Measurements from ENCODE around the gene NBPF19. TPM values are rescaled to one million over a fixed set of nuclear protein-coding genes. Genes with fewer than 3 reads are reported as not detected.
"Not testable (repeated sequence)": the region's sequence is repeated elsewhere in the genome, so short reads cannot be mapped to it uniquely, and the experiment has no call there.

Gene NBPF19, protein sequence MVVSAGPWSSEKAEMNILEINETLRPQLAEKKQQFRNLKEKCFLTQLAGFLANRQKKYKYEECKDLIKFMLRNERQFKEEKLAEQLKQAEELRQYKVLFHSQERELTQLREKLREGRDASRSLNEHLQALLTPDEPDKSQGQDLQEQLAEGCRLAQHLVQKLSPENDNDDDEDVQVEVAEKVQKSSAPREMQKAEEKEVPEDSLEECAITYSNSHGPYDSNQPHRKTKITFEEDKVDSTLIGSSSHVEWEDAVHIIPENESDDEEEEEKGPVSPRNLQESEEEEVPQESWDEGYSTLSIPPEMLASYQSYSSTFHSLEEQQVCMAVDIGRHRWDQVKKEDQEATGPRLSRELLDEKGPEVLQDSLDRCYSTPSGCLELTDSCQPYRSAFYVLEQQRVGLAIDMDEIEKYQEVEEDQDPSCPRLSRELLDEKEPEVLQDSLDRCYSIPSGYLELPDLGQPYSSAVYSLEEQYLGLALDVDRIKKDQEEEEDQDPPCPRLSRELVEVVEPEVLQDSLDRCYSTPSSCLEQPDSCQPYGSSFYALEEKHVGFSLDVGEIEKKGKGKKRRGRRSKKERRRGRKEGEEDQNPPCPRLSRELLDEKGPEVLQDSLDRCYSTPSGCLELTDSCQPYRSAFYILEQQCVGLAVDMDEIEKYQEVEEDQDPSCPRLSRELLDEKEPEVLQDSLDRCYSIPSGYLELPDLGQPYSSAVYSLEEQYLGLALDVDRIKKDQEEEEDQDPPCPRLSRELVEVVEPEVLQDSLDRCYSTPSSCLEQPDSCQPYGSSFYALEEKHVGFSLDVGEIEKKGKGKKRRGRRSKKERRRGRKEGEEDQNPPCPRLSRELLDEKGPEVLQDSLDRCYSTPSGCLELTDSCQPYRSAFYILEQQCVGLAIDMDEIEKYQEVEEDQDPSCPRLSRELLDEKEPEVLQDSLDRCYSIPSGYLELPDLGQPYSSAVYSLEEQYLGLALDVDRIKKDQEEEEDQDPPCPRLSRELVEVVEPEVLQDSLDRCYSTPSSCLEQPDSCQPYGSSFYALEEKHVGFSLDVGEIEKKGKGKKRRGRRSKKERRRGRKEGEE (N-terminal part only)
- 1 to 10 TPM; 1.3 to 8.3 (median 2.8) TPM for polyA plus RNA-seq
- long read RNA-seq, donor 1, result 0 reads
- long read RNA-seq, donor 2, result 0 reads
- long read RNA-seq, donor 3, result 0 reads
- long read RNA-seq, donor 4, result 0 reads
- long read RNA-seq, donor 5, result 0 reads
- long read RNA-seq, donor 6, result 0 reads
- long read RNA-seq, donor 7, result 0 reads
- long read RNA-seq, donor 8, result 0 reads
- long read RNA-seq, donor 9, result 0 reads
- long read RNA-seq, donor 10, result 0 reads

DNA sequence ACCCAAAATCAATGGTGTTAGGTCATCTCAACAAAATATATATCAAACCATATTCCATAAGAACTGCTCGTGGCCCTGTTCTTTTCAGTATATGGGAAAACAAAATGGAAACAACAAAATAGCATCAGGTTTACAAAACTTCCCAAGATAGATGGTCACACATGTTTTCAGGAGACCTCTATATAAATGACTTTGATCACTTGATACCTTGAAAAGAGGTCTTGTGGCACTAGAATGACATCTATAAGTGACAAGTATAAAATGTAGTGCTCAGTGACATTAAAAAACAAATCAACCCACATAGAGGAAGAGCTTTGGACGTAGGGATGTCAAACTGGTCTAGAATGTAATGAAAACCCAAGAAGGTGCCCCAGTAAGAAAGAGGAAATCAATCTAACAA is at the start of gene NBPF19:
NBPF19 (plus strand) TSS at position 301 of the 400 bp plus-strand sequence. CDS start 888 bp downstream, outside the sequence.
- H3K27me3 ChIP-seq (ENCODE audit: control insufficient read depth in 3 of 3, insufficient read depth in 3 of 3, low read length in 3 of 3); H3K4me3 ChIP-seq (ENCODE audit: low read depth in 1 of 3, low read length in 3 of 3); H3K27ac ChIP-seq (ENCODE audit: low read depth in 1 of 3, low read length in 2 of 3); DNase-seq; H3K4me1 ChIP-seq (ENCODE audit: control insufficient read depth in 3 of 3, insufficient read depth in 2 of 3, low read depth in 1 of 3, low read length in 2 of 3); H3K9me3 ChIP-seq (ENCODE audit: control insufficient read depth in 2 of 2, insufficient read depth in 1 of 2, low read depth in 1 of 2, low read length in 1 of 2); FAIRE-seq; H3K36me3 ChIP-seq (ENCODE audit: control insufficient read depth in 3 of 3, insufficient read depth in 2 of 3, low read depth in 1 of 3, low read length in 3 of 3): not testable (repeated sequence)
- 86 to 100% (median 100%) methylated on average over 1 of the region's 2 CpGs for WGBS, 3 donors

DNA sequence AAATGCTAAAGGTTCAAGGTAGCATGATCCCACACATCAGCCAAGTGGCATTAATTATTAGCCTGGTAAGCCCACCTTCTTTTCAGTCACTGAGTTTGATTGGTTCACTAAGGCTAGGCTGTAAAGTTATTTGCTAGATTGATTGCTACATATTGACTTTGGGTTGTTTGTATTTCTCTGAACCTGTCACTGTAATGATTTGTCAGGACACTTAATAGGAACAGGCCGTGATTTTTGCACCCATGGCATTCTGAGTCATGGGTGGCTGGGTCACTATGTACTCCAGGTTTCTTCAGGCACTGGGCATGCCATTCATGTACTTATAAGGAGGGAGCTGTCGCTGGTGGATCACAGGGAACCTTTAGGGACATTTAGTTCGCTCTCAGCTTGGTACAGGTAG is 46.5 kb upstream of the NBPF19 start:
- peak; percentile 3 to 54 for DNase-seq
- FAIRE-seq, result not testable (repeated sequence)

DNA sequence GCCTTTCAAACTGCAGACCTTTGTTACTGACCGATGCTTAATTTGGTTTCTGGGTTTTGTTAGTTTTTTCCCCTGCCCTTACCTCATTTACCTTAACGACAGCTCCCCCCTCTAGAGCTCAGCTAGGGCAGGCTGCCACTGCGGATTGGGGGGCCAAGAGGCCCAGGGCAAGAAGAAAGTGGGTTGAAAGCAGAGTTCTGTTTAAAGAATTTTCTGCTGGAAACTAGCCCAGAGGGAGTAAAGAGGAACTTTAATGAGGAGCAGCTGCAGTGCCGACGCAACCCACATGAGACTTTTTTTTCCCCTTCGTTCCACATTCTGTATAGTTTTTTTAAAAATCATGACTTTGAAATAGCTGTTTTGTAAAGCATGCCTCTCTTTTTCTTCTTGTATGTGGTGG is 29.4 kb upstream of the NBPF19 start:
- H3K27me3 ChIP-seq (ENCODE audit: control insufficient read depth in 3 of 3, insufficient read depth in 3 of 3, low read length in 3 of 3); H3K4me3 ChIP-seq (ENCODE audit: low read depth in 1 of 3, low read length in 3 of 3); H3K36me3 ChIP-seq (ENCODE audit: control insufficient read depth in 3 of 3, insufficient read depth in 2 of 3, low read depth in 1 of 3, low read length in 3 of 3); H3K9me3 ChIP-seq (ENCODE audit: control insufficient read depth in 2 of 2, insufficient read depth in 1 of 2, low read depth in 1 of 2, low read length in 1 of 2); FAIRE-seq; H3K4me1 ChIP-seq (ENCODE audit: control insufficient read depth in 3 of 3, insufficient read depth in 2 of 3, low read depth in 1 of 3, low read length in 2 of 3); H3K27ac ChIP-seq (ENCODE audit: low read depth in 1 of 3, low read length in 2 of 3): not testable (repeated sequence)
- DNase-seq, result peak in 1 of 2 donors; percentile 8
- 12 to 25% (median 24%) methylated on average over 1 to 4 of the region's 6 CpGs for WGBS, 3 donors

More for the DNA sequence above, 46.5 kb upstream of the NBPF19 start:
- WGBS, 3 donors, result 43 to 76% methylated on average over 1 to 2 of the region's 3 CpGs; no CpG with 5 or more reads in 1 of the 3 donors
- H3K4me3 ChIP-seq (ENCODE audit: low read depth in 1 of 3, low read length in 3 of 3); H3K36me3 ChIP-seq (ENCODE audit: control insufficient read depth in 3 of 3, insufficient read depth in 2 of 3, low read depth in 1 of 3, low read length in 3 of 3); H3K27me3 ChIP-seq (ENCODE audit: control insufficient read depth in 3 of 3, insufficient read depth in 3 of 3, low read length in 3 of 3); H3K4me1 ChIP-seq (ENCODE audit: control insufficient read depth in 3 of 3, insufficient read depth in 2 of 3, low read depth in 1 of 3, low read length in 2 of 3); H3K9me3 ChIP-seq (ENCODE audit: control insufficient read depth in 2 of 2, insufficient read depth in 1 of 2, low read depth in 1 of 2, low read length in 1 of 2): not testable (repeated sequence)
- H3K27ac ChIP-seq (ENCODE audit: low read depth in 1 of 3, low read length in 2 of 3), result peak overlapping the region in 2 of 3 donors; percentile 33 to 54

DNA sequence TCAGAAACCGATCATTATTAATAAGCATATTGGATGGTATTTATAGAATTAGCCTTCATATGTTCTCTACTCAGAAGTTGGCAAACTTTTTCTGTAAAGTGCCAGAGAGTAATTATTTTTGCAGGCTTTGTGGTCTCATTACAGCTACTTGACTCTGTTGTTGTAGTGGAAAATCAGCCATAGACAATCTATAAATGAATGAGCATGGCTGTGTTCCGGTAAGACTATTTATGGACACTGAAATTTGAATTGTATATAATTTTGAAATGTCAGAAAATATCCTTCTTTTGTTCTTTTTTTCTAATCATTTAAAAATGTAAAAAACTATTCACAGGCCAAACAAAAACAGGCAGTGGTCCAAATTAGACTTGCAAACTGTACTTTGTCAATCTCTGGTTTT is 22.6 kb upstream of the NBPF19 start:
- FAIRE-seq; H3K36me3 ChIP-seq (ENCODE audit: control insufficient read depth in 3 of 3, insufficient read depth in 2 of 3, low read depth in 1 of 3, low read length in 3 of 3): not testable (repeated sequence)
- 88 to 100% (median 92%) methylated on average over 1 of the region's 2 CpGs for WGBS, 3 donors

DNA sequence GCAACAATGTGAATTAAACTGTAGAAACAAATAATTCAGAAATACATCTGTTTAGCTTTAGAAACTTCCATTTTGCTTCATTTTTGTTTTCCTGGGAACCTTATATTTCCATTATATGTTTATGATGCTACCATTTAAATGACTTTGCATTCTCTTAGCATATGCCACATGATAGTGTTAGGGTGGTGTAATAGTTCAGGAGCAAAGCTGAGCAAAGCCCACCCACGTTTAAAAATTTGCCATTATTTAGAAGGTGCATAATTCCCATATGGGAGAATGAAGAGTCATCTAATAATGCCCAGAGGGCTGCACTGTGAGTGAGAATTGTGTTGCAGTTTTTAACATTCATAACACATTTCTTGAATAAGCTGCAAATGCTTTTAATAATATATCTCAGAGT is 22.2 kb upstream of the NBPF19 start:
- not testable (repeated sequence) for H3K4me1 ChIP-seq (ENCODE audit: control insufficient read depth in 3 of 3, insufficient read depth in 2 of 3, low read depth in 1 of 3, low read length in 2 of 3); H3K27ac ChIP-seq (ENCODE audit: low read depth in 1 of 3, low read length in 2 of 3); H3K9me3 ChIP-seq (ENCODE audit: control insufficient read depth in 2 of 2, insufficient read depth in 1 of 2, low read depth in 1 of 2, low read length in 1 of 2); H3K4me3 ChIP-seq (ENCODE audit: low read depth in 1 of 3, low read length in 3 of 3); FAIRE-seq; H3K27me3 ChIP-seq (ENCODE audit: control insufficient read depth in 3 of 3, insufficient read depth in 3 of 3, low read length in 3 of 3); DNase-seq; H3K36me3 ChIP-seq (ENCODE audit: control insufficient read depth in 3 of 3, insufficient read depth in 2 of 3, low read depth in 1 of 3, low read length in 3 of 3)
- no CpG with 5 or more reads among the region's 1 CpG for whole genome bisulfite sequencing, 3 donors

More for the DNA sequence above, 22.6 kb upstream of the NBPF19 start:
- H3K4me1 ChIP-seq (ENCODE audit: control insufficient read depth in 3 of 3, insufficient read depth in 2 of 3, low read depth in 1 of 3, low read length in 2 of 3); H3K27ac ChIP-seq (ENCODE audit: low read depth in 1 of 3, low read length in 2 of 3); H3K4me3 ChIP-seq (ENCODE audit: low read depth in 1 of 3, low read length in 3 of 3); H3K27me3 ChIP-seq (ENCODE audit: control insufficient read depth in 3 of 3, insufficient read depth in 3 of 3, low read length in 3 of 3); H3K9me3 ChIP-seq (ENCODE audit: control insufficient read depth in 2 of 2, insufficient read depth in 1 of 2, low read depth in 1 of 2, low read length in 1 of 2); DNase-seq: not testable (repeated sequence)

DNA sequence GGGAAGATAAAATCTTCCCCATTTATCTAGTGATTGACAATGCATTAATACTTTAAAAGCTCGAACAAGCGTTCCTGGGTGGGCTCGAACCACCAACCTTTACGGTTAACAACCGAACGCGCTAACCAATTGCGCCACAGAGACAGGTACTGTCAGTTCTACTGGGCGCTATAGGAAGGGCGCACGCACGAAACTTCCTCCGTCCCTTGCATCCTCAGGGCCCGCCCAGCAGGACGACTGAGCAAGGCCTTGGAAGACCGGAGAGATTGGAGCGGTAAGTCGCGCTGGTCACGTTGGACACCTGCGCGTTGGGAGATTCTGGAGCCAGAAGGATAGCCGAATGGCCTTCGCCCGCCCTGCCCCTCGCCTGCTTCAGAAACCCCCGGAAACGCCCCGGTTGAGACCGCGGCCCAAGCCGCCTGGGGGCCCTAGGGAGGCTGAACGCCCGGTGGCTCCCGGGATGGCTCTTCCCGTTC is 83.5 kb downstream of the NBPF19 start:
- peak; percentile 42 to 81 for DNase-seq
- not testable (repeated sequence) for H3K9me3 ChIP-seq (ENCODE audit: control insufficient read depth in 2 of 2, insufficient read depth in 1 of 2, low read depth in 1 of 2, low read length in 1 of 2); H3K27me3 ChIP-seq (ENCODE audit: control insufficient read depth in 3 of 3, insufficient read depth in 3 of 3, low read length in 3 of 3); H3K4me1 ChIP-seq (ENCODE audit: control insufficient read depth in 3 of 3, insufficient read depth in 2 of 3, low read depth in 1 of 3, low read length in 2 of 3); FAIRE-seq; H3K36me3 ChIP-seq (ENCODE audit: control insufficient read depth in 3 of 3, insufficient read depth in 2 of 3, low read depth in 1 of 3, low read length in 3 of 3)
- 0 to 1% (median 1%) methylated on average over 20 to 36 of the region's 36 CpGs for WGBS, 3 donors
- H3K27ac ChIP-seq (ENCODE audit: low read depth in 1 of 3, low read length in 2 of 3), result peak overlapping the region in 1 of 3 donors; percentile 17
- peak overlapping the region; percentile 15 to 38 (median 37) for H3K4me3 ChIP-seq (ENCODE audit: low read depth in 1 of 3, low read length in 3 of 3)

DNA sequence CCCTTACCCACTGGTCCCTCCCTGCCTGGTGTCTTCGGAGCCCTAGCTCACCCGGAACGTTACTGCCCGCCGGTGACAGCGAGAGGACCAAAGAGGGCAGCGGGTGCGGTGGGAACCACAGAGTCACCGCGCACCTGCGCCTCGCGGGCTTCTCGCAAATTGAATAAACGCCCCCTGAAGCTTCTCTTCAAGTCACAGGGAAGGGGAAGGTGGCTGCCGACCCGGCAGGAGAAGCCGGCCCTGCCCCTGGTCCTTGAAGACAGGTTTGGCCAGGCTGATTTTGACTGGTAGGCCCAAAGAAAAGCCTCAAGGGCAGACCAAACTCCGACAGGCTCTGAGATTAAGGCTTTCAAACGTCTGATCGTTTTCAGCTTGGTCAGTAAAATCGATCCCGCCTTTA is 87.0 kb downstream of the NBPF19 start:
- DNase-seq; H3K9me3 ChIP-seq (ENCODE audit: control insufficient read depth in 2 of 2, insufficient read depth in 1 of 2, low read depth in 1 of 2, low read length in 1 of 2); H3K4me1 ChIP-seq (ENCODE audit: control insufficient read depth in 3 of 3, insufficient read depth in 2 of 3, low read depth in 1 of 3, low read length in 2 of 3); H3K36me3 ChIP-seq (ENCODE audit: control insufficient read depth in 3 of 3, insufficient read depth in 2 of 3, low read depth in 1 of 3, low read length in 3 of 3); H3K27ac ChIP-seq (ENCODE audit: low read depth in 1 of 3, low read length in 2 of 3); FAIRE-seq; H3K27me3 ChIP-seq (ENCODE audit: control insufficient read depth in 3 of 3, insufficient read depth in 3 of 3, low read length in 3 of 3); H3K4me3 ChIP-seq (ENCODE audit: low read depth in 1 of 3, low read length in 3 of 3): not testable (repeated sequence)
- 94 to 96% (median 94%) methylated on average over 12 to 19 of the region's 23 CpGs for WGBS, 3 donors

DNA sequence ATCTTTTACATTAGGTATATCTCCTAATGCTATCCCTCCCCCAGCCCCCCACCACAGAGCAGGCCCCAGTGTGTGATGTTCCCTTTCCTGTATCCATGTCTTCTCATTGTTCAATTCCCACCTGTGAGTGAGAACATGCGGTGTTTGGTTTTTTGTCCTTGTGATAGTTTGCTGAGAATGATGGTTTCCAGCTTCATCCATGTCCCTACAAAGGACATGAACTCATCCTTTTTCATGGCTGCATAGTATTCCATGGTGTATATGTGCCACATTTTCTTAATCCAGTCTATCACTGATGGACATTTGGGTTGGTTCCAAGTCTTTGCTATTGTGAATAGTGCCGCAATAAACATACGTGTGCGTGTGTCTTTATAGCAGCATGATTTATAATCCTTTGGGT is 90.6 kb downstream of the NBPF19 start:
- H3K27me3 ChIP-seq (ENCODE audit: control insufficient read depth in 3 of 3, insufficient read depth in 3 of 3, low read length in 3 of 3); H3K4me1 ChIP-seq (ENCODE audit: control insufficient read depth in 3 of 3, insufficient read depth in 2 of 3, low read depth in 1 of 3, low read length in 2 of 3); DNase-seq; H3K4me3 ChIP-seq (ENCODE audit: low read depth in 1 of 3, low read length in 3 of 3); FAIRE-seq; H3K27ac ChIP-seq (ENCODE audit: low read depth in 1 of 3, low read length in 2 of 3); H3K9me3 ChIP-seq (ENCODE audit: control insufficient read depth in 2 of 2, insufficient read depth in 1 of 2, low read depth in 1 of 2, low read length in 1 of 2); H3K36me3 ChIP-seq (ENCODE audit: control insufficient read depth in 3 of 3, insufficient read depth in 2 of 3, low read depth in 1 of 3, low read length in 3 of 3): not testable (repeated sequence)
- WGBS, 3 donors, result 92 to 100% (median 100%) methylated on average over 1 of the region's 4 CpGs

Data from small intestine (tissue), 16 donors.